HEK293 (cell line): ENCODE data around the gene BANF2.

Source experiments
- CTCF ChIA-PET: fragments of 350-600 bp; formaldehyde crosslinking; extraction: SDS; loops from one replicate; lab custom pipeline; 2021; ENCODE audit warnings: antibody characterized with exemption; lab: Yijun Ruan, JAX
- POLR2A ChIA-PET: fragments of 300-600 bp; formaldehyde crosslinking; extraction: SDS; loops from one replicate; lab custom pipeline; 2020; ENCODE audit warnings: antibody characterized with exemption, inconsistent platforms; lab: Yijun Ruan, JAX
- H3K27ac ChIP-seq: fragments of 200-500 bp; sonication (Bioruptor generic); 2 replicates; pipeline ENCODE4 v1.5.1; 2014; ENCODE audit warnings: low read depth, low read length, control low read depth, inconsistent platforms; ENCODE audit errors: extremely low read depth
- H3K36me3 ChIP-seq, 2 experiments: fragments of 200-500 bp in 1 of 2; sonication (Bioruptor generic) in 1 of 2; 1 replicate in 1 of 2; 2 replicates in 1 of 2; pipeline ENCODE4 v1.5.1; 2014 to 2017; ENCODE audit warnings: inconsistent platforms in 2 of 2, low read length in 2 of 2; ENCODE audit not compliant: control insufficient read depth in 2 of 2, insufficient read depth in 1 of 2
- H3K4me1 ChIP-seq: fragments of 200-500 bp; sonication (Bioruptor generic); 2 replicates; pipeline ENCODE4 v1.5.1; 2014; ENCODE audit warnings: mild to moderate bottlenecking, low read length, inconsistent platforms; ENCODE audit not compliant: control insufficient read depth, insufficient read depth
- H3K4me3 ChIP-seq: 2 replicates; pipeline ENCODE4 v1.5.1; 2011; ENCODE audit warnings: low read depth, mild to moderate bottlenecking, control low read depth, low read length, moderate library complexity
- H3K9me3 ChIP-seq: fragments of 200-500 bp; sonication (Bioruptor generic); 2 replicates; pipeline ENCODE4 v1.5.1; 2014; ENCODE audit warnings: low read depth, low read length, inconsistent platforms; ENCODE audit not compliant: control insufficient read depth, insufficient read depth
- BCL11A ChIP-seq: fragments of 450-650 bp; formaldehyde crosslinking; IDR thresholded peaks from 2 replicates; pipeline ENCODE4 v1.5.1; 2016; ENCODE audit warnings: low read depth, missing biosample characterization, missing genetic modification characterization
- ELK4 ChIP-seq: IDR thresholded peaks from 2 replicates; pipeline ENCODE4 v1.6.1; 2011; ENCODE audit warnings: mild to moderate bottlenecking, low read depth, low read length, borderline replicate concordance
- HOXC10 ChIP-seq: sonication (generic); formaldehyde crosslinking; IDR thresholded peaks from 2 replicates; pipeline ENCODE4 v1.8.1; 2023; ENCODE audit warnings: mild to moderate bottlenecking, missing genetic modification reagents
- KLF1 ChIP-seq: fragments of 450-650 bp; formaldehyde crosslinking; IDR thresholded peaks from 2 replicates; pipeline ENCODE4 v1.5.1; 2016; ENCODE audit warnings: missing biosample characterization, missing genetic modification characterization
- KLF7 ChIP-seq: fragments of 450-650 bp; formaldehyde crosslinking; IDR thresholded peaks from 2 replicates; pipeline ENCODE4 v1.5.1; 2016; ENCODE audit warnings: missing biosample characterization, missing genetic modification characterization, borderline replicate concordance
- KLF9 ChIP-seq: fragments of 450-650 bp; formaldehyde crosslinking; IDR thresholded peaks from 2 replicates; pipeline ENCODE4 v1.5.1; 2016; ENCODE audit warnings: missing biosample characterization, missing genetic modification characterization, low read depth
- PRDM4 ChIP-seq: fragments of 450-650 bp; formaldehyde crosslinking; IDR thresholded peaks from 2 replicates; pipeline ENCODE4 v1.5.1; 2017; ENCODE audit warnings: missing biosample characterization, missing genetic modification characterization
- ZBTB1 ChIP-seq: fragments of 450-650 bp; formaldehyde crosslinking; IDR thresholded peaks from 2 replicates; pipeline ENCODE4 v1.5.1; 2016; ENCODE audit warnings: missing biosample characterization, missing genetic modification characterization
- ZBTB20 ChIP-seq: fragments of 450-650 bp; formaldehyde crosslinking; IDR thresholded peaks from 2 replicates; pipeline ENCODE4 v1.5.1; 2016; ENCODE audit warnings: missing biosample characterization, missing genetic modification characterization
- ZBTB48 ChIP-seq: fragments of 450-650 bp; formaldehyde crosslinking; IDR thresholded peaks from 2 replicates; pipeline ENCODE4 v1.5.1; 2016; ENCODE audit warnings: missing biosample characterization, missing genetic modification characterization
- ZBTB7A ChIP-seq: fragments of 450-650 bp; formaldehyde crosslinking; IDR thresholded peaks from 2 replicates; pipeline ENCODE4 v1.5.1; 2016; ENCODE audit warnings: low read depth, missing biosample characterization, missing genetic modification characterization
- ZNF175 ChIP-seq: fragments of 450-650 bp; formaldehyde crosslinking; IDR thresholded peaks from 2 replicates; pipeline ENCODE4 v1.5.1; 2016; ENCODE audit warnings: missing biosample characterization, missing genetic modification characterization
- ZNF184 ChIP-seq: fragments of 450-650 bp; IDR thresholded peaks from 2 replicates; pipeline ENCODE4 v1.5.1; 2018; ENCODE audit warnings: missing biosample characterization, mild to moderate bottlenecking, missing genetic modification characterization
- ZNF292 ChIP-seq: fragments of 450-650 bp; formaldehyde crosslinking; IDR thresholded peaks from 2 replicates; pipeline ENCODE4 v1.5.1; 2016; ENCODE audit warnings: low read depth, missing biosample characterization, missing genetic modification characterization, borderline replicate concordance
- ZNF302 ChIP-seq: fragments of 450-650 bp; formaldehyde crosslinking; IDR thresholded peaks from 2 replicates; pipeline ENCODE4 v1.5.1; 2016; ENCODE audit warnings: missing biosample characterization, missing genetic modification characterization, low read depth
- ZNF311 ChIP-seq: fragments of 450-650 bp; formaldehyde crosslinking; IDR thresholded peaks from 2 replicates; pipeline ENCODE4 v1.5.1; 2017; ENCODE audit warnings: missing biosample characterization, missing genetic modification characterization, borderline replicate concordance
- ZNF362 ChIP-seq: fragments of 450-650 bp; formaldehyde crosslinking; IDR thresholded peaks from 2 replicates; pipeline ENCODE4 v1.5.1; 2016; ENCODE audit warnings: missing biosample characterization, missing genetic modification characterization
- ZNF366 ChIP-seq: fragments of 450-650 bp; formaldehyde crosslinking; conservative IDR thresholded peaks from 2 replicates; pipeline ENCODE4 v1.5.1; 2016; ENCODE audit warnings: missing biosample characterization, missing genetic modification characterization
- ZNF398 ChIP-seq: fragments of 450-650 bp; formaldehyde crosslinking; IDR thresholded peaks from 2 replicates; pipeline ENCODE4 v1.5.1; 2017; ENCODE audit warnings: missing biosample characterization, missing genetic modification characterization
- ZNF529 ChIP-seq: fragments of 450-650 bp; formaldehyde crosslinking; IDR thresholded peaks from 2 replicates; pipeline ENCODE4 v1.5.1; 2017; ENCODE audit warnings: missing genetic modification characterization, missing biosample characterization; ENCODE audit not compliant: insufficient replicate concordance
- ZNF560 ChIP-seq: fragments of 450-650 bp; formaldehyde crosslinking; IDR thresholded peaks from 2 replicates; pipeline ENCODE4 v1.5.1; 2017; ENCODE audit warnings: missing biosample characterization, missing genetic modification characterization, borderline replicate concordance
- ZNF585B ChIP-seq: fragments of 450-650 bp; formaldehyde crosslinking; IDR thresholded peaks from 2 replicates; pipeline ENCODE4 v1.5.1; 2016; ENCODE audit warnings: missing biosample characterization, missing genetic modification characterization
- ZNF677 ChIP-seq: fragments of 450-650 bp; IDR thresholded peaks from 2 replicates; pipeline ENCODE4 v1.5.0; 2018; ENCODE audit warnings: missing biosample characterization, mild to moderate bottlenecking, missing genetic modification characterization, moderate library complexity
- ZNF692 ChIP-seq: fragments of 450-650 bp; formaldehyde crosslinking; IDR thresholded peaks from 2 replicates; pipeline ENCODE4 v1.5.1; 2016; ENCODE audit warnings: missing biosample characterization, missing genetic modification characterization
- ZNF701 ChIP-seq: fragments of 450-650 bp; formaldehyde crosslinking; IDR thresholded peaks from 2 replicates; pipeline ENCODE4 v1.5.1; 2016; ENCODE audit warnings: missing biosample characterization, missing genetic modification characterization
- ZNF704 ChIP-seq: fragments of 450-650 bp; formaldehyde crosslinking; IDR thresholded peaks from 2 replicates; pipeline ENCODE4 v1.5.1; 2016; ENCODE audit warnings: missing biosample characterization, missing genetic modification characterization
- ZNF791 ChIP-seq: fragments of 450-650 bp; formaldehyde crosslinking; IDR thresholded peaks from 2 replicates; pipeline ENCODE4 v1.5.1; 2016; ENCODE audit warnings: missing biosample characterization, missing genetic modification characterization

The BANF2 gene

GRCh38 chr20:17773619-17774018, 73.9 kb downstream of the BANF2 start (continued):
- TF ChIP-seq ZNF362 (tag by site-specific recombination) (no peak), ZNF311 (tag by site-specific recombination) (no peak), ZNF585B (tag by site-specific recombination) (no peak), ZNF529 (no peak)

- POLR2A ChIA-PET = no interaction called here
- H3K36me3 ChIP-seq = no peaks in the 10 kb centered on the region
- no peak overlapping the region for H3K27ac ChIP-seq
- no peaks in the 10 kb centered on the region for H3K9me3 ChIP-seq
- CTCF ChIA-PET = interaction anchor here (0.6 kb wide), 1 partner anchor 121 kb away, joined by 3 read pairs; no protein-coding TSS in a partner anchor
- H3K4me3 ChIP-seq = no peak overlapping the region
- TF ChIP-seq ZNF184 (tag by site-specific recombination) (no peak), KLF9 (tag by site-specific recombination) (no peak), ZNF677 (tag by site-specific recombination) (no peak), ZNF398 (tag by site-specific recombination) (no peak), ELK4 (no peak), ZNF701 (no peak), ZNF560 (no peak), ZBTB1 (tag by site-specific recombination) (no peak), ZBTB20 (no peak), KLF1 (tag by site-specific recombination) (no peak), ZNF791 (no peak), ZNF292 (tag by site-specific recombination) (no peak), ZNF704 (no peak), BCL11A (tag by site-specific recombination) (no peak)
- no peaks in the 10 kb centered on the region for H3K4me1 ChIP-seq
These were observed 75.8 kb downstream of the BANF2 start for GRCh38 chr20:17775600-17775999.

GRCh38 chr20:17776551-17776950, 76.8 kb downstream of the BANF2 start:
- Histone ChIP-seq H3K36me3 (no peaks in the 10 kb centered on the region), H3K4me1 (no peaks in the 10 kb centered on the region), H3K9me3 (no peaks in the 10 kb centered on the region), H3K4me3 (no peak overlapping the region), H3K27ac (no peak overlapping the region)
- ChIA-PET CTCF (interaction anchor here (0.6 kb wide), 1 partner anchor 140 kb away, joined by 4 read pairs; no protein-coding TSS in a partner anchor), POLR2A (no interaction called here)
- TF ChIP-seq PRDM4 (tag by site-specific recombination) (no peak), ZNF366 (tag by site-specific recombination) (no peak), ZBTB7A (tag by site-specific recombination) (no peak), ZBTB48 (tag by site-specific recombination) (no peak), ZNF692 (tag by site-specific recombination) (no peak), HOXC10 (CRISPR knock-in tag) (no peak), ZNF302 (tag by site-specific recombination) (no peak), KLF7 (tag by site-specific recombination) (no peak), ZNF175 (tag by site-specific recombination) (no peak)
